ENCODE results near the gene MRPL27.
"Not testable (repeated sequence)": the region's sequence is repeated elsewhere in the genome, so short reads cannot be mapped to it uniquely, and the experiment has no call there.

Gene MRPL27

GRCh38 chr17:50399591-50399990 lies 26.6 kb upstream of the MRPL27 start:
- not testable (repeated sequence) for H3K4me1 ChIP-seq (ENCODE audit: control insufficient read depth, insufficient read depth, low read length); H3K9me3 ChIP-seq (ENCODE audit: control insufficient read depth, insufficient read depth, low read length); H3K4me3 ChIP-seq (ENCODE audit: low read depth, low read length); H3K9ac ChIP-seq (ENCODE audit: low read depth, low read length); H3K27ac ChIP-seq (ENCODE audit: low read depth, low read length); H3K27me3 ChIP-seq (ENCODE audit: control insufficient read depth, insufficient read depth, low read length); H3K36me3 ChIP-seq (ENCODE audit: control insufficient read depth, insufficient read depth, low read length)

GRCh38 chr17:50398672-50399071 lies 25.7 kb upstream of the MRPL27 start:
- H3K36me3 ChIP-seq (ENCODE audit: control insufficient read depth, insufficient read depth, low read length) = peaks cover 16% of the 10 kb centered on the region
- H3K9me3 ChIP-seq (ENCODE audit: control insufficient read depth, insufficient read depth, low read length); H3K27me3 ChIP-seq (ENCODE audit: control insufficient read depth, insufficient read depth, low read length); H3K4me3 ChIP-seq (ENCODE audit: low read depth, low read length); H3K9ac ChIP-seq (ENCODE audit: low read depth, low read length); H3K27ac ChIP-seq (ENCODE audit: low read depth, low read length); H3K4me1 ChIP-seq (ENCODE audit: control insufficient read depth, insufficient read depth, low read length): not testable (repeated sequence)

GRCh38 chr17:50397919-50398285 lies 24.9 kb upstream of the MRPL27 start:
- Histone ChIP-seq H3K36me3 (ENCODE audit: control insufficient read depth, insufficient read depth, low read length) (peaks cover 24% of the 10 kb centered on the region), H3K4me3 (ENCODE audit: low read depth, low read length) (peak overlapping the region; percentile 78), H3K4me1 (ENCODE audit: control insufficient read depth, insufficient read depth, low read length) (0 out of 2 replicates have a peak, but pooled peaks cover 4% of the 10 kb centered on the region), H3K27ac (ENCODE audit: low read depth, low read length) (no peak overlapping the region), H3K9me3 (ENCODE audit: control insufficient read depth, insufficient read depth, low read length) (no peaks in the 10 kb centered on the region), H3K9ac (ENCODE audit: low read depth, low read length) (no peak overlapping the region), H3K27me3 (ENCODE audit: control insufficient read depth, insufficient read depth, low read length) (0 out of 2 replicates have a peak, but pooled peaks cover 2% of the 10 kb centered on the region)

GRCh38 chr17:50397111-50397918 lies 24.3 kb upstream of the MRPL27 start, which contains the start of gene LRRC59:
TSS of gene LRRC59 (minus strand) at chr17:50397523. CDS start at chr17:50397317, 206 bp downstream.
- peak within 1 kb of the TSS; percentile 78 for H3K4me3 ChIP-seq (ENCODE audit: low read depth, low read length)
- H3K9ac ChIP-seq (ENCODE audit: low read depth, low read length) = peak within 1 kb of the TSS; percentile 61
- H3K27ac ChIP-seq (ENCODE audit: low read depth, low read length) = peak within 1 kb of the TSS; percentile 6
- H3K36me3 ChIP-seq (ENCODE audit: control insufficient read depth, insufficient read depth, low read length) = peaks cover 29% of the 10 kb centered on the region
- 0 out of 2 replicates have a peak, but pooled peaks cover 2% of the 10 kb centered on the region for H3K27me3 ChIP-seq (ENCODE audit: control insufficient read depth, insufficient read depth, low read length)
- no peaks in the 10 kb centered on the region for H3K4me1 ChIP-seq (ENCODE audit: control insufficient read depth, insufficient read depth, low read length)
- H3K9me3 ChIP-seq (ENCODE audit: control insufficient read depth, insufficient read depth, low read length) = no peaks in the 10 kb centered on the region

- Histone ChIP-seq H3K4me3 (ENCODE audit: low read depth, low read length) (peak overlapping the region; percentile 78), H3K27ac (ENCODE audit: low read depth, low read length) (peak overlapping the region; percentile 6)
Measured at GRCh38 chr17:50396261-50397110, 23.5 kb upstream of the MRPL27 start.

GRCh38 chr17:50394711-50395110 lies 21.7 kb upstream of the MRPL27 start:
- Histone ChIP-seq H3K4me1 (ENCODE audit: control insufficient read depth, insufficient read depth, low read length) (no peaks in the 10 kb centered on the region), H3K4me3 (ENCODE audit: low read depth, low read length) (no peak overlapping the region), H3K9me3 (ENCODE audit: control insufficient read depth, insufficient read depth, low read length) (no peaks in the 10 kb centered on the region), H3K36me3 (ENCODE audit: control insufficient read depth, insufficient read depth, low read length) (peaks cover 54% of the 10 kb centered on the region), H3K27me3 (ENCODE audit: control insufficient read depth, insufficient read depth, low read length) (0 out of 2 replicates have a peak, but pooled peaks cover 2% of the 10 kb centered on the region), H3K9ac (ENCODE audit: low read depth, low read length) (no peak overlapping the region), H3K27ac (ENCODE audit: low read depth, low read length) (no peak overlapping the region)

More at GRCh38 chr17:50396261-50397110, 23.5 kb upstream of the MRPL27 start:
- Histone ChIP-seq H3K36me3 (ENCODE audit: control insufficient read depth, insufficient read depth, low read length) (peaks cover 38% of the 10 kb centered on the region), H3K4me1 (ENCODE audit: control insufficient read depth, insufficient read depth, low read length) (no peaks in the 10 kb centered on the region), H3K27me3 (ENCODE audit: control insufficient read depth, insufficient read depth, low read length) (0 out of 2 replicates have a peak, but pooled peaks cover 2% of the 10 kb centered on the region), H3K9ac (ENCODE audit: low read depth, low read length) (peak overlapping the region; percentile 61), H3K9me3 (ENCODE audit: control insufficient read depth, insufficient read depth, low read length) (no peaks in the 10 kb centered on the region)

- H3K36me3 ChIP-seq (ENCODE audit: control insufficient read depth, insufficient read depth, low read length) = peaks cover 64% of the 10 kb centered on the region
- H3K27me3 ChIP-seq (ENCODE audit: control insufficient read depth, insufficient read depth, low read length) = 0 out of 2 replicates have a peak, but pooled peaks cover 2% of the 10 kb centered on the region
- no peaks in the 10 kb centered on the region for H3K9me3 ChIP-seq (ENCODE audit: control insufficient read depth, insufficient read depth, low read length)
- no peak overlapping the region for H3K9ac ChIP-seq (ENCODE audit: low read depth, low read length)
- H3K4me3 ChIP-seq (ENCODE audit: low read depth, low read length) = no peak overlapping the region
- no peak overlapping the region for H3K27ac ChIP-seq (ENCODE audit: low read depth, low read length)
- H3K4me1 ChIP-seq (ENCODE audit: control insufficient read depth, insufficient read depth, low read length) = no peaks in the 10 kb centered on the region
Measured at GRCh38 chr17:50393700-50394099, 20.7 kb upstream of the MRPL27 start.

- H3K4me3 ChIP-seq (ENCODE audit: low read depth, low read length) = no peak overlapping the region
- H3K4me1 ChIP-seq (ENCODE audit: control insufficient read depth, insufficient read depth, low read length) = no peaks in the 10 kb centered on the region
- no peaks in the 10 kb centered on the region for H3K27me3 ChIP-seq (ENCODE audit: control insufficient read depth, insufficient read depth, low read length)
- peaks cover 75% of the 10 kb centered on the region for H3K36me3 ChIP-seq (ENCODE audit: control insufficient read depth, insufficient read depth, low read length)
- no peaks in the 10 kb centered on the region for H3K9me3 ChIP-seq (ENCODE audit: control insufficient read depth, insufficient read depth, low read length)
- H3K27ac ChIP-seq (ENCODE audit: low read depth, low read length) = no peak overlapping the region
- H3K9ac ChIP-seq (ENCODE audit: low read depth, low read length) = no peak overlapping the region
Measured at GRCh38 chr17:50392621-50393020, 19.6 kb upstream of the MRPL27 start.

- H3K36me3 ChIP-seq (ENCODE audit: control insufficient read depth, insufficient read depth, low read length) = peaks cover 98% of the 10 kb centered on the region
- no peak overlapping the region for H3K27ac ChIP-seq (ENCODE audit: low read depth, low read length)
- H3K4me3 ChIP-seq (ENCODE audit: low read depth, low read length) = no peak overlapping the region
- H3K4me1 ChIP-seq (ENCODE audit: control insufficient read depth, insufficient read depth, low read length) = no peaks in the 10 kb centered on the region
- no peaks in the 10 kb centered on the region for H3K27me3 ChIP-seq (ENCODE audit: control insufficient read depth, insufficient read depth, low read length)
- no peaks in the 10 kb centered on the region for H3K9me3 ChIP-seq (ENCODE audit: control insufficient read depth, insufficient read depth, low read length)
- H3K9ac ChIP-seq (ENCODE audit: low read depth, low read length) = no peak overlapping the region
Measured at GRCh38 chr17:50389534-50389933, 16.6 kb upstream of the MRPL27 start.

- Histone ChIP-seq H3K27me3 (ENCODE audit: control insufficient read depth, insufficient read depth, low read length) (no peaks in the 10 kb centered on the region), H3K27ac (ENCODE audit: low read depth, low read length) (no peak overlapping the region), H3K4me1 (ENCODE audit: control insufficient read depth, insufficient read depth, low read length) (no peaks in the 10 kb centered on the region), H3K36me3 (ENCODE audit: control insufficient read depth, insufficient read depth, low read length) (peaks cover 98% of the 10 kb centered on the region), H3K9me3 (ENCODE audit: control insufficient read depth, insufficient read depth, low read length) (no peaks in the 10 kb centered on the region), H3K9ac (ENCODE audit: low read depth, low read length) (no peak overlapping the region), H3K4me3 (ENCODE audit: low read depth, low read length) (no peak overlapping the region)
Measured at GRCh38 chr17:50388728-50389127, 15.7 kb upstream of the MRPL27 start.

- Histone ChIP-seq H3K9ac (ENCODE audit: low read depth, low read length) (no peak overlapping the region), H3K4me3 (ENCODE audit: low read depth, low read length) (no peak overlapping the region), H3K4me1 (ENCODE audit: control insufficient read depth, insufficient read depth, low read length) (no peaks in the 10 kb centered on the region), H3K36me3 (ENCODE audit: control insufficient read depth, insufficient read depth, low read length) (peaks cover 98% of the 10 kb centered on the region), H3K9me3 (ENCODE audit: control insufficient read depth, insufficient read depth, low read length) (no peaks in the 10 kb centered on the region), H3K27ac (ENCODE audit: low read depth, low read length) (no peak overlapping the region), H3K27me3 (ENCODE audit: control insufficient read depth, insufficient read depth, low read length) (no peaks in the 10 kb centered on the region)
Measured at GRCh38 chr17:50386510-50386909, 13.5 kb upstream of the MRPL27 start.
